ENCODE measurements around the gene ADGRD2.

ADGRD2 gene

GRCh38 chr9:124456341-124457078 is 6.3 kb downstream of the ADGRD2 start:
- no peak for DNase-seq (ENCODE audit: low read depth in 1 of 2, low spot score in 1 of 2)

GRCh38 chr9:124457079-124457886 is 7.0 kb downstream of the ADGRD2 start:
- no peak for DNase-seq (ENCODE audit: low read depth in 1 of 2, low spot score in 1 of 2)

GRCh38 chr9:124457887-124458431 is 7.7 kb downstream of the ADGRD2 start:
- no peak for DNase-seq (ENCODE audit: low read depth in 1 of 2, low spot score in 1 of 2)

DNA sequence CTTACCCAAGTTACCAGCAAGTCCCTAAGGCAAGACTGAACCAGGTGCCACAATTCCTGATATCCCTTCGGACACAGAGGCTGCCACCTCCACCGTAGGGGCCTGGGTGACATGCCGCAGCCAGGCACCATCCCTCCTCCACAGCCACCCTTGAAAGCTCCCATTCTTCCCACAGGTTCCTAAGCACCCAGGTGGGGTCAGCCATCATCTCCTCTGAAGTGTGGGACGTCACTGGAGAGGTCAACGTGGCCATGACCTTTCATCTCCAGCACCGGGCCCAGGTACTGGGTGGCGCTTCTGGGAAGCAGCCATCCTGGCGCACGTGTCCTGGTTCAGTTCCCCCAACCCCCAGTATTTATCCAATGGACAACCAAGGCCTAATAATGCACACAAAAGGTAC is 8.2 kb downstream of the ADGRD2 start:
- no peak for DNase-seq (ENCODE audit: low read depth in 1 of 2, low spot score in 1 of 2)

DNA sequence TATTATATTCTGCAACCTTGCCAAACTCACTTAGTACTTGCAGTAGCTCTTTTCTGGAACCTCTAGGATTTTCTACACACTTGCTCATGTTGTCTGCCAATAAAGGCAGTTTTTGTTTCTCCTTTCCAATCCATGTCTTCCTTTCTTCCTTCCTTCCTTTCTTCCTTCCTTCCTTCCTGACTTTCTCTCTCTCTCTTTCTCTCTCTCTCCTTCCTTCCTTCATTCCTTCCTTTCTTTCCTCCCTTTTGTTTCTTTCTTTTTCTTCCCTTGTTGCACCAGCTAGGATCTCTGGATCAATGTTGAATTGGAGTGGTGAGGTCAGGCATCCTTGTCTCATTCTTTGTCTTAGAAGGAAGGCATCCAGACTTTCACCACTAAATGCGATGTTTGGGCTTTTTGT is 12.5 kb downstream of the ADGRD2 start:
- DNase-seq (ENCODE audit: low read depth in 1 of 2, low spot score in 1 of 2) = no peak

DNA sequence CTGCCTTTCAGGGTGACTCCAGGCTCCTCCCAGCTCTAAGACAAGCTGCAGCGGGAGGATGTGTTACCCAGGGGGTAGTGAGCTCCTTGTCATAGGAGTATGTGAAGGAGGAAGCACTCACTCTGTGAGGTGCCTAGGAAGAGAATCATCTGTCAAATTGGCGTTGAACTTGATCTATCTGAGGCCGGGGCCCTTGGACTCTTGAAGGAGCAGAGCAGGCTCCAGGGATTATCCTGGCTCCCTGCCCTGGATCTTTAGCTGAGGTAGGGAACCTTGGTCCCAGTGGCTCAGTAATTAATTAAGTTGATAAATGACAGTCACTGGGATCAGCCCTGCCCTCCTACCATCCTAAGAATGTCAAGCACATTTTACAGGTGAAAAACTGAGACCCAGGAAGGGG is 15.5 kb downstream of the ADGRD2 start:
- DNase-seq (ENCODE audit: low read depth in 1 of 2, low spot score in 1 of 2) = no peak

DNA sequence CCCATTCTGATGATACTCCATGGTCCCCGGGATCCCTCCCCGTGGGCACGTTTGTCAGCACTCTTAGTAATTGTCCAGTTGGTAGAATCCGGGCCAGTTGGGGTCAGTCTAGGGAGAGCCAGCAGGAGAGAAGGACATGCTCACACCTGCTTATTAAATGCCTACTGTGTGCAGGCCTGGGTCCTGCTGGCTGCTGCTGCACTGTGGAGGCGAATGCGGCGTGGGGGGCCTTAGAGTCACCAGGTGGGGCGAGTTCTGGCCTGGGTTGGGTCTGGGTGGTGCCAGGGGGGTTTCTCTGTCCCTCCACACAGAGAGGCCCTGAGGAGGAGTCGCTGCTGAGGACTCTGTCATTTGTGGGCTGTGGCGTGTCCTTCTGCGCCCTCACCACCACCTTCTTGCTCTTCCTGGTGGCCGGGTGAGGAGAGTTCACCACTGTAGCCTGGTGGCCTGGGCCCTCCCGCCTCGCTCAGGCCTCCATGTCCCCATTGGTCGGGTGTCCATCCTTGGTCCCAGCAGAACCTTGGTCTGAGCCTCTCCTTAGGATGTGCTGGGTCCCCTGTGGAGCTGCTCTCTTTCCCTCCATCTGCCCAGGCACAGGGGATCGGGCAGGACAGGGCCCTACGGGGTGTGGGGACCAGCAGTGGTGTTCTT is 17.3 kb downstream of the ADGRD2 start:
- DNase-seq (ENCODE audit: low read depth in 1 of 2, low spot score in 1 of 2) = no peak

- no peak for DNase-seq (ENCODE audit: low read depth in 1 of 2, low spot score in 1 of 2)
These were observed 17.9 kb downstream of the ADGRD2 start for GRCh38 chr9:124468061-124468740.

- no peak for DNase-seq (ENCODE audit: low read depth in 1 of 2, low spot score in 1 of 2)
These were observed 19.0 kb downstream of the ADGRD2 start for GRCh38 chr9:124469011-124469832.

DNA sequence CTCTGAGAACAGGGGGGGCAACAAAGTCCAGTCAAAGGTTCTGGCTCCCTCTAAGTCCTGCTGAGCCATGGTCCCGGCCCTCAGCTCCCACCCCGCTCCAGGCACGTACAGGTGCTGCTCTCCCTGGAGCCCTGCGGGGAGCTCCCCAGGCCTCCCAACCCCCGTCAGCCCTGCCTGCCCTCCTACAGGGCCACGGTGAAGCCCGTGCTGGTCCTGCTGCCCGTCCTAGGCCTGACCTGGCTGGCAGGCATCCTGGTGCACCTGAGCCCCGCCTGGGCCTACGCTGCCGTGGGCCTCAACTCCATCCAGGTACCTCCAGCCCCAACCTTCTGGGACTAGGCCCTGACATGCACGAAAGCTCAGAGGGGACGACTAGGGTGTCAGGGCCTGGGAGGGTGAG is 20.1 kb downstream of the ADGRD2 start:
- no peak for DNase-seq (ENCODE audit: low read depth in 1 of 2, low spot score in 1 of 2)

GRCh38 chr9:124470726-124471125 is 20.5 kb downstream of the ADGRD2 start:
- no peak for DNase-seq (ENCODE audit: low read depth in 1 of 2, low spot score in 1 of 2)

GRCh38 chr9:124471761-124472160 is 21.5 kb downstream of the ADGRD2 start:
- no peak for DNase-seq (ENCODE audit: low read depth in 1 of 2, low spot score in 1 of 2)

- no peak for DNase-seq (ENCODE audit: low read depth in 1 of 2, low spot score in 1 of 2)
These were observed 22.5 kb downstream of the ADGRD2 start for GRCh38 chr9:124472770-124473169.

GRCh38 chr9:124473310-124473709 is 23.1 kb downstream of the ADGRD2 start:
- DNase-seq (ENCODE audit: low read depth in 1 of 2, low spot score in 1 of 2) = no peak

DNA sequence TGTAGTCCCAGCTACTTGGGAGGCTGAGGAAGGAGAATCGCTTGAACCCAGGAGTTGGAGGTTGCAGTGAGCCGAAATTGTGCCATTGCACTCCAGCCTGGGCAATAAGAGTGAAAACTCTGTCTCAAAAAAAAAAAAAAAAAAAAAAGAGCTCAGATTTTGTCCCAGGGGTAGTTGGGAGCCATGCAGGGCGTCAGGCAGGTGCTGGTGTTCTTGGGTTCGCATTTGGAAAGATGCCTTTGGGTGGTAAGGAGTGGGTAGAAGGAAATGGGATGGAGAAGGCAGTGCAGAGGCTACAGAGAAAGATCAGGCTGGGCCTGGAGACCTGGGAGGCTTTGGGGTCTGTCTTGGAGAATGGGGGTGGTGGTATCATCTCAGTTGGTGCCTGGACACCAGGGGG is 23.9 kb downstream of the ADGRD2 start:
- DNase-seq (ENCODE audit: low read depth in 1 of 2, low spot score in 1 of 2) = no peak

GRCh38 chr9:124475158-124475867 is 25.1 kb downstream of the ADGRD2 start:
- no peak for DNase-seq (ENCODE audit: low read depth in 1 of 2, low spot score in 1 of 2)

- DNase-seq (ENCODE audit: low read depth in 1 of 2, low spot score in 1 of 2) = no peak
These were observed 25.8 kb downstream of the ADGRD2 start for GRCh38 chr9:124475868-124476690.

GRCh38 chr9:124477211-124477647 is 27.0 kb downstream of the ADGRD2 start:
- DNase-seq (ENCODE audit: low read depth in 1 of 2, low spot score in 1 of 2) = no peak

Measured in activated T-helper 1 cell treated with anti-CD3 and anti-CD28 coated beads, Interleukin-2, amount 50 U/mL, for 16 hours (primary cell).